CD4-positive, alpha-beta T cell treated with Interferon alpha-2 for 1 hour (primary cell): ENCODE measurements around the gene GNG7.
A peak's percentile ranks its signal among the peaks of the same experiment; 100 is the strongest.
"Not testable (repeated sequence)": the region's sequence is repeated elsewhere in the genome, so short reads cannot be mapped to it uniquely, and the experiment has no call there.

Experiments
- DNase-seq, 2 donors: peaks; one replicate each; pipeline ENCODE4 v3.0.0-alpha.2; 2020 to 2022

The GNG7 gene

GRCh38 chr19:2668175-2668763 is 34.2 kb downstream of the GNG7 start:
- DNase-seq, result no peak

DNA sequence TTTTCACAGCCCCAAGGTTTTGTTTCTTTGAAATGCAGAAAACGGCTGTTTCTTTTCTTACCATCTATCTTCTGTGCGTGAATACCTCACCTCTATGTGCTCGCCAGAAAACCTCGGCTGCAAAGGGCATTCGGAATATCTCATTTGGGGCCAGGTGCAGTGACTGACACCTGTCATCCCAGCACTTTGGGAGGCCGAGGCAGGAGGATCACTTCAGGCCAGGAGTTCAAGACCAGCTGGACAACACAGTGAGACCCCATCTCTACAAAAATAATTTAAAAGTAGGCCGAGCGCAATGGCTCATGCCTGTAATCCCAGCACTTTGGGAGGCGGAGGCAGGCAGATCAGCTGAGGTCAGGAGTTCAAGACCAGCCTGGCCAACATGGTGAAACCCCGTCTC is 35.1 kb downstream of the GNG7 start:
- DNase-seq, result not testable (repeated sequence)

- no peak for DNase-seq
These were observed 36.0 kb downstream of the GNG7 start for GRCh38 chr19:2666344-2666994.

GRCh38 chr19:2665103-2665502 is 37.4 kb downstream of the GNG7 start:
- DNase-seq, result no peak

DNA sequence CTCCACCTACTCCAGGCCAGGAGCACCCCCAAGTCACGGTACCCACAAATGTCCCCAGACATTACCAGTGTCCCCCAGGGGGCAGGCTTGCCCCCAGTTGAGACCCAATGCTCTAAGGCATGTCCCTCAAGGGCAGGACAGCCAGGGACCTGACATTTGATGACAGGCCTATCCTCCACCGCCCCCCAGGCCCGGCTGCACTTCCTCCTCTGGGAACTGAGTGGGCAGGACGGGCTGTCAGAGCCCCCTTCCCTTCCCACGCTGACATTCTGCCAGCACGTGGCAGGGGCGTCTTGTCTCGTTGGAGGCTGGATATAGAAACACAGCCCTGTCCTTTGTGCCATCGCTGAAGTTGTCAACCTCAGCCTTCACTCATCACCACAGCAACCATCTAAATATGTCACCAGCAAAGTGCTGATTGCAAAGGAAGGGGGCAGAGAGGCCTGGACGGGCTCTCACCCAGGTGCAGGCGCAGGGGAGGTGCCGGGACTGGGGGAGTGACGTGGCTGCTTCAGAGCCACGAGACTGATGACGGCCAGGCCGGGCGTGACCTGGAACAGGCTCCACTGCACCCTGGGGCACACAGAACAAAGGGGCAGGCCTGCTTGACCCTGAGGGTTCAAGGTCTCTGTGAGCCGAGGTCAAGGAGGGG is 38.4 kb downstream of the GNG7 start:
- DNase-seq, result peak in 1 of 2 donors; percentile 78

DNA sequence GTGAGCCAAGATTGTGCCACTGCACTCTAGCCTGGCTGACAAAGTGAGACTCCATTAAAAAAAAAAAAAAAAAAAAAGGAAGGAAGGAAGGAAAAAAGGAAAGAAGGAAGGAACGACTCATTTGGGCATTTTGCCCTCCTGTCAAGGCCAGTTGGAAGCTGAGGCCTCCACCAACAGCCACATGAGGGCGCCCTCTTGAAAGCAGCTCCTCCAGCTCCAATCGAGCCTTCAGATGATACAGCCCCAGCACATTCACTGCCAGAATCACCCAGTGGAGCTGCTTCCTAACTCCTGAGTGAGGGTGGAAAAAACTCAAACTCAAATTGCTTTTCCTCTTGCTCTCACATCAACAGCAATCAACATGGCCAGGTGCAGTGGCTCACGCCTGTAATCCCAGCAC is 40.9 kb downstream of the GNG7 start:
- no peak for DNase-seq

DNA sequence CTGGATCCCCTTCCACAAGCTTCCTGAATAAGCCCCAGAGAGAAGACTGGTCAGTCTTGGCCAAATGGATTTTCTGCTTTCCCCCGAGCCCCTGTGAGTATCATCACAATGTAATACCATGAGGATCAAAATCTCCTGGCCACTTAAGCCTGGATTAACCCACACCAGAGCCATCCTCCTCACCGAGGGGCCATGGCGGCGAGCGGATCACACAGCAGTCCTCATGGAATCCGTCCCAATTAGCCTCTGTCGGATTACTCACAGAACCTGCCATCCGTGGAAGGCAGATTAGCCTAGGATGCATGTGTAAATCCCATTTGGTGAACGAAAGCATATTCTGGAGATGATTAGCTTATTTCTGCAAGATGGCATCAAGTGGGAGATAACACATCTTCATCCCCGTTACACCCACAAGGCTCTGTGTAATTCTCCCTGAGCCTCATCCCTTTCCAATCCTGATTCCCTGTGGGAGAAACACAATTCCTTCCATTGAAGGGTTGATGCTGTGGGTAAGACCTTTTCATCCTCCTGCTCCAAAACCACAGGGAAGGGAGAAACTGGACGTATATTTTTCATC is 42.5 kb downstream of the GNG7 start:
- DNase-seq, result no peak

- DNase-seq, result no peak
These were observed 46.0 kb downstream of the GNG7 start for GRCh38 chr19:2656533-2656932.

DNA sequence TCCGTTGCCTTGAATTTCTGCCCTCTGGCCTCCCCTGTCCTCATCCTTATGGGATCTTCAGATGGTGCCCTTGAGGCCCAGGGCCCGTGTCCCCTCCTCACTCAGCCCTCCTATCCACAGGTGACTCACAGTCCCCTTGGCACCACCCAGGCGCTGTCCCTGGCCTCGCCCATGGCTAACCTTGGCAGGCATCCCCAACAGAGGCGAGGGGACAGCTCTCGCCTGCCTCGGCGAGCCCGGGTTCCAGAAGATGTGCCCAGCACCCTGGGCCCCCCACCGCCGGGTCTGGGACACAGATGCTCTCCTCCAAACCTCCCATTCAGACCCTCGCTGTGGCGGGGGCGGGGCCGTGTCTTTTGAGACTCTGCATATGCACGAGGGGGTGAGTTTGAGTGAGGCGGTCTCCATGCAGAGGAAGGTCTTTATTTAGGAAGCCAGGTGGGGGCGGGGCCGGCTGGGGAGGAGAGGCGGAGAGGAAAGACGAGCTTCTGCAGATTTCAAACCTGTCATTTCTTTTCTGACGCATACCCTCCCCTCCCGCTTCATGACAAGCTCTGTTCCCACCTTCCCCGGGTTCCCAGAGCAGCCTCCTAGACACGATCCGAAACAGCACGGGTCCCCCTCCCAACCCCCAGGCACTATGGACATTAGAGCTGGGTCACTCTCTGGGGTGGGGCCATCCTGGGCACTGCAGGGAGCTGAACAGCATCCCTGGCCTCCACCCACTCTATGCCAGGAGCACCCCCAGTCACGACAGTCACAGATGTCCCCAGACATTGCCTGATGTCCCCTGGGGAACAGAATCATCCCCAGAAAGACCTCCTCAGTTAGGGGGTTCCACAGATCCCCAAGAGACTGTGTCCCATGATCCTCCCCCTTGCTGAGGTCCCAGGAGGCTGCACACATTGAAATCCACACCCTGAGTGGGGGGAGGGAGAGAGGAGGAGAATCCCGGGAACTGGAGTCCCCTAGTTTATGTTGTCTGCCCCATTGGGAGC is 48.5 kb downstream of the GNG7 start:
- DNase-seq, result no peak

- no peak for DNase-seq
These were observed 49.3 kb downstream of the GNG7 start for GRCh38 chr19:2653218-2653617.

- no peak for DNase-seq
These were observed 49.9 kb downstream of the GNG7 start for GRCh38 chr19:2652504-2653099.

GRCh38 chr19:2651002-2651733 is 51.3 kb downstream of the GNG7 start:
- not testable (repeated sequence) for DNase-seq

DNA sequence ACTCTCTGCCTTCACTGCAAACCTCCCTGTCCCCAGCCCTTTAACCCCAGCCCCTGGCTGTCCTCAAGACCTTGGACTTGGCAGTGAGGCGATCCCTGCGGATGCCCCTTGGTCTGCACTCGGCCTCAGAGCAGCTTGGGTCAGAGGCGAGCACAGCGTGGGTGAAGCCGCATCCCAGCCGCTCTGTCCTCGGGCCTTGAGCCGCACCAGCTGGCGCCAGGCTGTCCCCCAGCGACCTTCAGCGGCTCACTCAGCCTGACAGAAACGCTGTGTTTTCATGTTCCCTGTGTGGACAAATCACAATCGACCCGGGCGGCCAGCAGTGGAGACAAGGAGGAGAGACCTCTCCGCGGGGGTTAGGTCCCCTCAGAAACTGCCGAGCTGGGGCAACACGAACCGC is 52.0 kb downstream of the GNG7 start:
- DNase-seq, result no peak

- DNase-seq, result peak; percentile 75 to 80
These were observed 54.0 kb downstream of the GNG7 start for GRCh38 chr19:2648528-2648937.

- no peak for DNase-seq
These were observed 54.4 kb downstream of the GNG7 start for GRCh38 chr19:2648099-2648498.

- no peak for DNase-seq
These were observed 55.5 kb downstream of the GNG7 start for GRCh38 chr19:2646866-2647535.

DNA sequence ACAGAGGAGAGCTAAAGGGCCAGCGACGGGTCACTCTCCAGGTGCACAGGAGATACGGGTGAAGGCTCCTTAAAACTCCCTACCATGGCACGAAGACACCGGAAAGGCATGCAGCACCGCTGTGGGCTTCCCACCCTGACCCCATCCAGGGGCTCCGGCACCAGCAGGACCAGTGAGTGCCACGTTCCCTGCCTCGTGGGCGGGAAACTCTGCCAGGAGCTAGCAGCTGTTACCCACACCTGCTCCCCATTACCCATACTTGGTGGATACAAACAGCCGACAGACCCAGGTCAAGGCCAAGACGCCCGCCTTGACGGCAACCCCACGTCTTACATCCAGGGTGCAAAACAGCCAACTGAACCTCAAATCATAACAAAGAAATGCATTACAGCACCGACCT is 56.7 kb downstream of the GNG7 start:
- DNase-seq, result no peak

- not testable (repeated sequence) for DNase-seq
These were observed 59.3 kb downstream of the GNG7 start for GRCh38 chr19:2643123-2643737.

DNA sequence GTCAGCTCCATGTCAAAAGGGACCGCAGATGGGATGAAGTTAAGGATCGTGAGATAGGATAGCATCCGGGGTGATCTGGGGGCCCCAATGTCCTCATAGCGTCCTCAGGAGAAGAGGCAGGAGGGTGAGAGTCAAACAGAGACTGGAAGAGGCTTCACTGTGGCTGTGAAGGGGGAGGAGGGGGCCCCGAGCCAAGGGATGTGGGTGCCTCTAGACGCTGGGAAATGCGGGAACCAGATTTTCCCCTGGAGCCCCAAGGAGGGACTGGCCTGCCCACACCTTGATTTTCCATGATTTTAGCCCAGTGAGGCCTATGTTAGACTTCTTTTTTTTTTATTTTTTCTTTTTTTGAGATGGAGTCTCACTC is 61.2 kb downstream of the GNG7 start:
- no peak for DNase-seq

GRCh38 chr19:2640563-2641331 is 61.7 kb downstream of the GNG7 start:
- no peak for DNase-seq
